ENCODE results near the gene NRL.
"Not testable (repeated sequence)": the region's sequence is repeated elsewhere in the genome, so short reads cannot be mapped to it uniquely, and the experiment has no call there.

GRCh38 chr14:24035769-24036168 lies 79.0 kb downstream of the NRL start:
- TF ChIP-seq, protein P1, sequence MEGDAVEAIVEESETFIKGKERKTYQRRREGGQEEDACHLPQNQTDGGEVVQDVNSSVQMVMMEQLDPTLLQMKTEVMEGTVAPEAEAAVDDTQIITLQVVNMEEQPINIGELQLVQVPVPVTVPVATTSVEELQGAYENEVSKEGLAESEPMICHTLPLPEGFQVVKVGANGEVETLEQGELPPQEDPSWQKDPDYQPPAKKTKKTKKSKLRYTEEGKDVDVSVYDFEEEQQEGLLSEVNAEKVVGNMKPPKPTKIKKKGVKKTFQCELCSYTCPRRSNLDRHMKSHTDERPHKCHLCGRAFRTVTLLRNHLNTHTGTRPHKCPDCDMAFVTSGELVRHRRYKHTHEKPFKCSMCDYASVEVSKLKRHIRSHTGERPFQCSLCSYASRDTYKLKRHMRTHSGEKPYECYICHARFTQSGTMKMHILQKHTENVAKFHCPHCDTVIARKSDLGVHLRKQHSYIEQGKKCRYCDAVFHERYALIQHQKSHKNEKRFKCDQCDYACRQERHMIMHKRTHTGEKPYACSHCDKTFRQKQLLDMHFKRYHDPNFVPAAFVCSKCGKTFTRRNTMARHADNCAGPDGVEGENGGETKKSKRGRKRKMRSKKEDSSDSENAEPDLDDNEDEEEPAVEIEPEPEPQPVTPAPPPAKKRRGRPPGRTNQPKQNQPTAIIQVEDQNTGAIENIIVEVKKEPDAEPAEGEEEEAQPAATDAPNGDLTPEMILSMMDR (conservative IDR thresholded peaks at IDR 0.05) = not testable (repeated sequence)
- not testable (repeated sequence) for TF ChIP-seq EZH2 (IDR thresholded peaks at IDR 0.05; ENCODE audit: low read depth)

Data from PC-9 (cell line).